GM12878 (cell line): Measurements from ENCODE around the gene ARHGAP26. TPM values are rescaled to one million over a fixed set of nuclear protein-coding genes. Genes with fewer than 3 reads are reported as not detected.

ENCODE experiments used
- ATAC-seq: fragments of 200-7000 bp; cut with Tn5 transposase; 3 replicates; pipeline ENCODE4 v1.9.1; 2020; ENCODE audit warnings: mild to moderate bottlenecking, moderate library complexity
- BruUV-seq: library from RNA; stranded (reverse); fragments of 400-500 nt; replicated peaks from 2 replicates; lab custom pipeline; 2021; lab: Mats Ljungman, UMichigan
- CTCF ChIA-PET: fragments of 300-600 bp; sonication (Branson Sonifier 250); formaldehyde crosslinking; extraction: SDS; loops from one replicate; lab custom pipeline; 2021; ENCODE audit warnings: inconsistent platforms; lab: Yijun Ruan, JAX
- POLR2A ChIA-PET: fragments of 350-600 bp; formaldehyde crosslinking; extraction: SDS; loops from one replicate; lab custom pipeline; 2021; ENCODE audit warnings: inconsistent platforms; lab: Charles Lee
- RAD21 ChIA-PET: fragments of 300-600 bp; sonication (Branson Sonifier 250); formaldehyde crosslinking; loops from one replicate; lab custom pipeline; 2023; ENCODE audit warnings: antibody characterized with exemption; ENCODE audit not compliant: unreplicated experiment; lab: Charles Lee
- SMC1A ChIA-PET: fragments of 300-600 bp; sonication (Branson Sonifier 250); formaldehyde crosslinking; loops from one replicate; lab custom pipeline; 2023; ENCODE audit not compliant: unreplicated experiment, uncharacterized antibody; lab: Charles Lee
- DNase-seq: peaks from one replicate; pipeline ENCODE4 v3.0.0-alpha.2; 2011; ENCODE audit warnings: low read depth, low spot score
- FAIRE-seq: peaks from 3 replicates; lab custom pipeline; 2011; peaks lifted over from hg19 to GRCh38; lab: Jason Lieb, UNC
- H2AFZ ChIP-seq: 2 replicates; pipeline ENCODE4 v1.6.0; 2011; ENCODE audit warnings: low read depth, low read length, control low read depth; ENCODE audit not compliant: control insufficient read depth
- H3K27ac ChIP-seq: 2 replicates; pipeline ENCODE4 v1.5.1; 2011; ENCODE audit warnings: control low read depth; ENCODE audit not compliant: control insufficient read depth, insufficient read depth
- H3K27me3 ChIP-seq, 2 experiments: replicated peaks in 1 of 2; 2 replicates each; pipeline versions ENCODE4 v1.6.0 to v1.6.1; 2011; ENCODE audit warnings: low read length in 1 of 2; ENCODE audit not compliant: control insufficient read depth in 2 of 2, insufficient read depth in 2 of 2
- H3K36me3 ChIP-seq, 2 experiments: 2 replicates each; pipeline ENCODE4 v1.5.1; 2011; ENCODE audit warnings: low read length in 1 of 2; ENCODE audit not compliant: control insufficient read depth in 2 of 2, insufficient read depth in 2 of 2
- H3K4me1 ChIP-seq: 2 replicates; pipeline ENCODE4 v1.6.1; 2011; ENCODE audit warnings: mild to moderate bottlenecking, low read length, moderate library complexity, mixed read lengths; ENCODE audit not compliant: control insufficient read depth, insufficient read depth
- H3K4me2 ChIP-seq: 2 replicates; pipeline ENCODE4 v1.6.0; 2011; ENCODE audit warnings: control low read depth; ENCODE audit not compliant: control insufficient read depth, insufficient read depth
- H3K4me3 ChIP-seq: fragments of 200-600 bp; sonication (generic); 2 replicates; pipeline ENCODE4 v1.5.1; 2016
- H3K79me2 ChIP-seq: 2 replicates; pipeline ENCODE4 v1.6.0; 2011; ENCODE audit warnings: low read length; ENCODE audit not compliant: control insufficient read depth, insufficient read depth
- H3K9ac ChIP-seq: 2 replicates; pipeline ENCODE4 v1.8.0; 2011; ENCODE audit warnings: low read length, control low read depth, mixed read lengths; ENCODE audit not compliant: control insufficient read depth, insufficient read depth
- H3K9me3 ChIP-seq: replicated peaks from 3 replicates; pipeline ENCODE4 v1.5.1; 2011; ENCODE audit warnings: mild to moderate bottlenecking, low read length; ENCODE audit not compliant: control insufficient read depth, insufficient read depth
- H4K20me1 ChIP-seq: 2 replicates; pipeline ENCODE4 v1.6.0; 2011; ENCODE audit not compliant: control insufficient read depth, insufficient read depth
- BCL11A ChIP-seq: IDR thresholded peaks from 2 replicates; pipeline ENCODE4 v1.6.1; 2011; ENCODE audit warnings: low read depth, low read length
- CBFB ChIP-seq: IDR thresholded peaks from 2 replicates; pipeline ENCODE4 v1.6.1; 2016; ENCODE audit warnings: antibody characterized with exemption, low read depth
- CHD4 ChIP-seq: fragments of 200-600 bp; sonication (generic); IDR thresholded peaks from 2 replicates; pipeline ENCODE4 v1.6.1; 2016; ENCODE audit warnings: mild to moderate bottlenecking
- ELK1 ChIP-seq: IDR thresholded peaks from 2 replicates; pipeline ENCODE4 v1.6.1; 2012; ENCODE audit warnings: low read depth, low read length, improper control_type of control experiment
- ETV6 ChIP-seq, 2 experiments: fragments of 450-650 bp in 1 of 2; IDR thresholded peaks in 1 of 2; conservative IDR thresholded peaks in 1 of 2; 2 replicates each; pipeline ENCODE4 v1.6.1; 2014; ENCODE audit warnings: antibody characterized with exemption in 1 of 2, borderline replicate concordance in 1 of 2, low read depth in 1 of 2, mild to moderate bottlenecking in 1 of 2, moderate library complexity in 1 of 2
- HSF1 ChIP-seq: fragments of 150-350 bp; IDR thresholded peaks from 2 replicates; pipeline ENCODE4 v1.6.1; 2014; ENCODE audit warnings: mild to moderate bottlenecking, low read depth, low read length
- JUND ChIP-seq: IDR thresholded peaks from 2 replicates; pipeline ENCODE4 v1.6.1; 2012; ENCODE audit warnings: low read depth, mild to moderate bottlenecking, low read length, improper control_type of control experiment, moderate library complexity
- MAX ChIP-seq: IDR thresholded peaks from 2 replicates; pipeline ENCODE4 v1.6.1; 2012; ENCODE audit warnings: low read depth, low read length, improper control_type of control experiment
- MEF2B ChIP-seq: fragments of 450-650 bp; IDR thresholded peaks from 2 replicates; pipeline ENCODE4 v1.6.1; 2018; ENCODE audit warnings: mild to moderate bottlenecking, moderate library complexity; ENCODE audit not compliant: partially characterized antibody, poor library complexity, severe bottlenecking
- MTA2 ChIP-seq: fragments of 450-650 bp; IDR thresholded peaks from 2 replicates; pipeline ENCODE4 v1.6.1; 2016; ENCODE audit warnings: low read depth, mild to moderate bottlenecking, moderate library complexity
- MYB ChIP-seq: fragments of 150-350 bp; IDR thresholded peaks from 2 replicates; pipeline ENCODE4 v1.6.1; 2014; ENCODE audit warnings: mild to moderate bottlenecking, low read depth, low read length, borderline replicate concordance
- NR2F1 ChIP-seq: fragments of 450-650 bp; conservative IDR thresholded peaks from 2 replicates; pipeline ENCODE4 v1.6.1; 2017; ENCODE audit warnings: mild to moderate bottlenecking
- POLR2AphosphoS2 ChIP-seq: IDR thresholded peaks from 2 replicates; pipeline ENCODE4 v1.6.1; 2011; ENCODE audit warnings: low read depth, mild to moderate bottlenecking, low read length, improper control_type of control experiment, moderate library complexity
- SUZ12 ChIP-seq: fragments of 200-600 bp; sonication (generic); IDR thresholded peaks from one replicate; pipeline ENCODE4 v1.6.1; 2018; ENCODE audit warnings: antibody characterized with exemption, mild to moderate bottlenecking; ENCODE audit not compliant: unreplicated experiment
- USF2 ChIP-seq: IDR thresholded peaks from 2 replicates; pipeline ENCODE4 v1.6.1; 2011; ENCODE audit warnings: low read depth, low read length, improper control_type of control experiment, borderline replicate concordance
- ZBTB33 ChIP-seq: fragments of 450-650 bp; IDR thresholded peaks from 2 replicates; pipeline ENCODE4 v1.6.1; 2017; ENCODE audit warnings: mild to moderate bottlenecking
- ZNF217 ChIP-seq: fragments of 450-650 bp; IDR thresholded peaks from 2 replicates; pipeline ENCODE4 v1.6.1; 2017; ENCODE audit warnings: antibody characterized with exemption, mild to moderate bottlenecking
- WGBS: methylation state at CpG from one replicate; pipeline ENCODE4 v1.1.6; 2016; ENCODE audit warnings: low lambda C conversion rate; ENCODE audit not compliant: insufficient replicate concordance, insufficient coverage; ENCODE audit errors: missing lambda C conversion rate; 5-methylcytosine and 5-hydroxymethylcytosine counted together
- in situ Hi-C: fragments of 300-500 bp; cut with MboI; formaldehyde crosslinking; loops from 9 replicates; pipeline ENCODE4 v1.14.3; 2018; ENCODE audit warnings: mixed read lengths
- intact Hi-C: fragments of 100-400 bp; cut with micrococcal nuclease; formaldehyde crosslinking; loops from one replicate; pipeline ENCODE4 v1.14.2; 2022; ENCODE audit not compliant: unreplicated experiment
- polyA plus RNA-seq, 11 experiments: library from polyadenylated mRNA; depleted of rRNA in 4 of 11; unstranded in 6 of 11; stranded (reverse) in 5 of 11; fragments of >200 nt; fragmentation: Nextera tagmentation in 4 of 11; fragmentation: Illumina TruSeq in 1 of 11; extraction: Ambion mirVana in 4 of 11; extraction: Trizol in 1 of 11; gene quantifications; 1 replicate in 1 of 11; 2 replicates in 10 of 11; pipeline versions ENCODE4 v1.2.1 to v1.2.3, GENCODE V29; 2011 to 2016; ENCODE audit warnings: inconsistent platforms in 2 of 11, missing spikeins in 2 of 11, low read depth in 1 of 11
- total RNA-seq, 4 experiments: library from RNA; depleted of rRNA in 3 of 4; stranded (reverse); fragments of >200 nt in 3 of 4; fragmentation: Illumina TruSeq in 1 of 4; extraction: Trizol in 1 of 4; gene quantifications; 2 replicates each; pipeline versions ENCODE4 v1.2.1 to v1.2.3, GENCODE V29; 2013 to 2021

The ARHGAP26 gene
- total and polyA plus RNA-seq, 10 of the 15 experiments (the other 5 are each of a cell fraction or from before 2014, with no cell fraction given), result 9.4 to 41.5 (median 19.3) TPM

- CTCF ChIA-PET, result interaction anchor here (1.1 to 1.2 kb wide), 3 partner anchors 9 to 17 kb away, joined by 3 to 4 read pairs (median 4); no protein-coding TSS in a partner anchor
- 97% methylated on average over 12 of the region's 12 CpGs for WGBS
- H3K4me1 ChIP-seq, result no peaks in the 10 kb centered on the region
- H3K4me2 ChIP-seq, result no peak overlapping the region
- no peaks in the 10 kb centered on the region; a peak in 2 of 4 replicates for H3K36me3 ChIP-seq
- H3K27ac ChIP-seq, result no peak overlapping the region
- intact Hi-C loops, result no loop called here
- H3K9ac ChIP-seq, result no peak overlapping the region
- DNase-seq (no peak), ATAC-seq (no peak), FAIRE-seq (no peak)
- in situ Hi-C loops, result no loop called here
- no peaks in the 10 kb centered on the region for H3K79me2 ChIP-seq
- H2AFZ ChIP-seq, result no peak overlapping the region
- no peaks in the 10 kb centered on the region for H3K27me3 ChIP-seq
- POLR2A ChIA-PET, result interaction anchor here (0.6 to 2.1 kb wide), 6 partner anchors 9 to 36 kb away, joined by 3 to 9 read pairs (median 3); no protein-coding TSS in a partner anchor
- RAD21 ChIA-PET, result interaction anchor here (0.8 to 4.0 kb wide), 8 partner anchors 11 to 155 kb away, joined by 3 to 44 read pairs (median 3); no protein-coding TSS in a partner anchor
- no peak overlapping the region for H3K4me3 ChIP-seq
- H3K9me3 ChIP-seq, result no peaks in the 10 kb centered on the region
- SMC1A ChIA-PET, result interaction anchor here (0.9 to 8.7 kb wide), 13 partner anchors 9 to 152 kb away, joined by 3 to 50 read pairs (median 4); no protein-coding TSS in a partner anchor
- H4K20me1 ChIP-seq, result no peaks in the 10 kb centered on the region
- BruUV-seq, result no TSS peak
- TF ChIP-seq ETV6 (conservative IDR thresholded peaks at IDR 0.05 in 1 of 2, IDR thresholded peaks at IDR 0.05 in 1 of 2; ENCODE audit: borderline replicate concordance in 1 of 2, low read depth in 1 of 2) (no peak), MTA2 (no peak), CHD4 (no peak), ZNF217 (no peak), JUND (no peak), SUZ12 (no peak), CBFB (no peak), MEF2B (no peak), BCL11A (no peak), ZBTB33 (no peak), USF2 (no peak), HSF1 (no peak), NR2F1 (no peak), POLR2AphosphoS2 (no peak), MAX (no peak), ELK1 (no peak), MYB (no peak)
Observed at GRCh38 chr5:143173139-143173889, 403.1 kb downstream of the ARHGAP26 start.
